HEK293T (cell line): ENCODE measurements around the gene ATG4D.

Experiments used
- BHLHE40 ChIP-seq: fragments of 450-650 bp; IDR thresholded peaks from 2 replicates; pipeline ENCODE4 v1.6.1; 2016; ENCODE audit warnings: mild to moderate bottlenecking, moderate library complexity, borderline replicate concordance
- CTBP1 ChIP-seq: fragments of 450-650 bp; IDR thresholded peaks from 2 replicates; pipeline ENCODE4 v1.6.1; 2016; ENCODE audit warnings: borderline replicate concordance
- FOXK2 ChIP-seq: fragments of 450-650 bp; IDR thresholded peaks from 2 replicates; pipeline ENCODE4 v1.6.1; 2016; ENCODE audit warnings: mild to moderate bottlenecking
- FOXM1 ChIP-seq: fragments of 450-650 bp; IDR thresholded peaks from 2 replicates; pipeline ENCODE4 v1.6.1; 2017; ENCODE audit warnings: mild to moderate bottlenecking, borderline replicate concordance
- LEF1 ChIP-seq: fragments of 450-650 bp; IDR thresholded peaks from 2 replicates; pipeline ENCODE4 v1.6.1; 2017; ENCODE audit warnings: mild to moderate bottlenecking, borderline replicate concordance
- NFRKB ChIP-seq: fragments of 450-650 bp; IDR thresholded peaks from 2 replicates; pipeline ENCODE4 v1.6.1; 2016; ENCODE audit warnings: mild to moderate bottlenecking, moderate library complexity
- PKNOX1 ChIP-seq: fragments of 450-650 bp; IDR thresholded peaks from 2 replicates; pipeline ENCODE4 v1.6.1; 2016
- SP1 ChIP-seq: fragments of 450-650 bp; IDR thresholded peaks from 2 replicates; pipeline ENCODE4 v1.6.1; 2017
- SUZ12 ChIP-seq: fragments of 450-650 bp; IDR thresholded peaks from 2 replicates; pipeline ENCODE4 v1.6.1; 2016; ENCODE audit warnings: mild to moderate bottlenecking
- TARDBP ChIP-seq: fragments of 450-650 bp; IDR thresholded peaks from 2 replicates; pipeline ENCODE4 v1.6.1; 2016

- TF ChIP-seq SUZ12 (no peak), PKNOX1 (no peak), LEF1 (no peak), SP1 (no peak), FOXM1 (no peak), BHLHE40 (no peak), FOXK2 (no peak), NFRKB (no peak), TARDBP (no peak), CTBP1 (no peak)
These were observed 23.1 kb downstream of the ATG4D start for GRCh38 chr19:10566658-10567410.
